HEK293 (cell line): Measurements from ENCODE around the gene MED14.

ENCODE experiments used
- CTCF ChIP-seq: fragments of 450-650 bp; formaldehyde crosslinking; IDR thresholded peaks from 2 replicates; pipeline ENCODE4 v1.5.1; 2016; ENCODE audit warnings: missing biosample characterization, missing genetic modification characterization
- SETDB1 ChIP-seq: IDR thresholded peaks from one replicate; pipeline ENCODE4 v1.6.1; 2017; ENCODE audit warnings: mild to moderate bottlenecking, low read length, moderate library complexity, mixed read lengths; ENCODE audit not compliant: insufficient read length

- TF ChIP-seq SETDB1 (no peak), CTCF (tag by site-specific recombination) (no peak)
Observed at GRCh38 chrX:40687169-40687568, 48.2 kb downstream of the MED14 start.
